Astrocyte (in vitro differentiated cells and primary cell): ENCODE measurements around the gene CDC45. TPM values are rescaled to one million over a fixed set of nuclear protein-coding genes. Genes with fewer than 3 reads are reported as not detected.

Experiments used
- DNase-seq: peaks from one replicate; pipeline ENCODE4 v3.0.0-alpha.2; 2010; ENCODE audit warnings: low read depth
- FAIRE-seq: peaks from 2 replicates; lab custom pipeline; 2011; peaks lifted over from hg19 to GRCh38; lab: Jason Lieb, UNC
- H2AFZ ChIP-seq: 2 replicates; pipeline ENCODE4 v1.6.0; 2012; ENCODE audit warnings: low read depth, low read length, inconsistent platforms
- H3K27ac ChIP-seq: 2 replicates; pipeline ENCODE4 v1.5.1; 2011; ENCODE audit warnings: low read depth, low read length, inconsistent platforms
- H3K27me3 ChIP-seq: 2 replicates; pipeline ENCODE4 v1.6.0; 2011; ENCODE audit warnings: low read length, inconsistent platforms; ENCODE audit not compliant: insufficient read depth
- H3K36me3 ChIP-seq: 2 replicates; pipeline ENCODE4 v1.5.1; 2011; ENCODE audit warnings: low read length, inconsistent platforms; ENCODE audit not compliant: insufficient read depth
- H3K4me1 ChIP-seq: 2 replicates; pipeline ENCODE4 v1.5.1; 2011; ENCODE audit warnings: low read length, inconsistent platforms; ENCODE audit not compliant: insufficient read depth
- H3K4me2 ChIP-seq: 2 replicates; pipeline ENCODE4 v1.6.0; 2012; ENCODE audit warnings: low read length, inconsistent platforms
- H3K4me3 ChIP-seq: 2 replicates; pipeline ENCODE4 v1.5.1; 2011; ENCODE audit warnings: low read depth, mild to moderate bottlenecking, low read length, inconsistent platforms; ENCODE audit not compliant: insufficient read depth
- H3K79me2 ChIP-seq: 2 replicates; pipeline ENCODE4 v1.6.0; 2012; ENCODE audit warnings: mild to moderate bottlenecking, low read length, inconsistent platforms; ENCODE audit not compliant: insufficient read depth
- H3K9ac ChIP-seq: 2 replicates; pipeline ENCODE4 v1.6.0; 2012; ENCODE audit warnings: mild to moderate bottlenecking, low read length, inconsistent platforms
- H3K9me3 ChIP-seq: 2 replicates; pipeline ENCODE4 v1.5.1; 2012; ENCODE audit warnings: low read depth, mild to moderate bottlenecking, low read length, inconsistent platforms; ENCODE audit not compliant: insufficient read depth
- H4K20me1 ChIP-seq: 2 replicates; pipeline ENCODE4 v1.6.0; 2012; ENCODE audit warnings: low read length, inconsistent platforms; ENCODE audit not compliant: insufficient read depth
- H3K27ac Mint-ChIP-seq: one replicate; pipeline ENCODE4 v1.8.0; 2021; ENCODE audit warnings: mild to moderate bottlenecking, mixed read lengths; ENCODE audit not compliant: unreplicated experiment
- H3K27me3 Mint-ChIP-seq: one replicate; pipeline ENCODE4 v1.8.0; 2021; ENCODE audit warnings: low read depth, mixed read lengths; ENCODE audit not compliant: unreplicated experiment
- H3K36me3 Mint-ChIP-seq: one replicate; pipeline ENCODE4 v1.8.0; 2021; ENCODE audit warnings: low read depth, mixed read lengths; ENCODE audit not compliant: unreplicated experiment
- H3K4me1 Mint-ChIP-seq: one replicate; pipeline ENCODE4 v1.8.0; 2021; ENCODE audit warnings: low read depth, mixed read lengths; ENCODE audit not compliant: unreplicated experiment
- H3K4me3 Mint-ChIP-seq: one replicate; pipeline ENCODE4 v1.8.0; 2021; ENCODE audit warnings: mild to moderate bottlenecking, moderate library complexity, mixed read lengths; ENCODE audit not compliant: unreplicated experiment
- H3K9me3 Mint-ChIP-seq: one replicate; pipeline ENCODE4 v1.8.0; 2021; ENCODE audit warnings: mild to moderate bottlenecking, mixed read lengths; ENCODE audit not compliant: unreplicated experiment
- CTCF ChIP-seq: IDR thresholded peaks from 2 replicates; pipeline ENCODE4 v1.5.1; 2011; ENCODE audit warnings: low read depth, mild to moderate bottlenecking, inconsistent platforms, low read length, moderate library complexity; ENCODE audit not compliant: insufficient read depth
- EZH2 ChIP-seq: IDR thresholded peaks from 2 replicates; pipeline ENCODE4 v1.6.1; 2012; ENCODE audit warnings: mild to moderate bottlenecking, low read length, inconsistent platforms; ENCODE audit not compliant: insufficient read depth
- total RNA-seq: library from RNA; stranded (reverse); gene quantifications from 2 replicates; pipeline ENCODE4 v1.2.1, GENCODE V29; 2021

The CDC45 gene
- total RNA-seq, 1 donor from 2014 or later, result 2.1 TPM

DNA sequence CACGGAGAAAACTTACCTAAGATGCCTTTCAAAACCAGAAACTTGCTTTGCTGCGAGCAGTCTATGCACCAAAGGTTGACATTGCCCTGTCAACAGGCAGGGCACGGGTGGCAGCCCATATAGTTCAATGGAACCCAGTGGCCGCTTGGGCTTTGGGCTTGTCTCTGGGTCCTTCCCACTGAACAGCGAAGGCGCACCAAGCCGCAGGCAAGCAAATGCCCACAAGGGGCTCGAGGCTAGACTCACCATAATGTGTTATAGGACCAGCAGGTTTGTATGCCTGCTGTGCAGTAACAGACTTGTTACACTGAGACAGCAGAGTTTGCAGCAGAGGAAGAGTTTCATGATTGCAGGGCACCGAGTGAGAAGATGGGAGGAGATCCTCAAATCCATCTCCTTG, 24.1 kb downstream of the CDC45 start:
- Histone ChIP-seq H4K20me1 (no peaks in the 10 kb centered on the region), H3K9me3 (no peaks in the 10 kb centered on the region), H3K4me3 (no peak overlapping the region), H3K4me1 (no peaks in the 10 kb centered on the region), H3K4me2 (no peak overlapping the region), H3K27ac (no peak overlapping the region), H3K9ac (no peak overlapping the region), H3K36me3 (no peaks in the 10 kb centered on the region), H3K79me2 (no peaks in the 10 kb centered on the region), H3K27me3 (no peaks in the 10 kb centered on the region), H2AFZ (no peak overlapping the region)
- Mint-ChIP-seq H3K27ac (no peak overlapping the region), H3K4me3 (no peak overlapping the region), H3K4me1 (no peaks in the 10 kb centered on the region), H3K27me3 (peaks cover 21% of the 10 kb centered on the region), H3K36me3 (peaks cover 2% of the 10 kb centered on the region), H3K9me3 (no peaks in the 10 kb centered on the region)
- DNase-seq (no peak), FAIRE-seq (no peak)
- TF ChIP-seq CTCF (no peak), EZH2 (no peak)

DNA sequence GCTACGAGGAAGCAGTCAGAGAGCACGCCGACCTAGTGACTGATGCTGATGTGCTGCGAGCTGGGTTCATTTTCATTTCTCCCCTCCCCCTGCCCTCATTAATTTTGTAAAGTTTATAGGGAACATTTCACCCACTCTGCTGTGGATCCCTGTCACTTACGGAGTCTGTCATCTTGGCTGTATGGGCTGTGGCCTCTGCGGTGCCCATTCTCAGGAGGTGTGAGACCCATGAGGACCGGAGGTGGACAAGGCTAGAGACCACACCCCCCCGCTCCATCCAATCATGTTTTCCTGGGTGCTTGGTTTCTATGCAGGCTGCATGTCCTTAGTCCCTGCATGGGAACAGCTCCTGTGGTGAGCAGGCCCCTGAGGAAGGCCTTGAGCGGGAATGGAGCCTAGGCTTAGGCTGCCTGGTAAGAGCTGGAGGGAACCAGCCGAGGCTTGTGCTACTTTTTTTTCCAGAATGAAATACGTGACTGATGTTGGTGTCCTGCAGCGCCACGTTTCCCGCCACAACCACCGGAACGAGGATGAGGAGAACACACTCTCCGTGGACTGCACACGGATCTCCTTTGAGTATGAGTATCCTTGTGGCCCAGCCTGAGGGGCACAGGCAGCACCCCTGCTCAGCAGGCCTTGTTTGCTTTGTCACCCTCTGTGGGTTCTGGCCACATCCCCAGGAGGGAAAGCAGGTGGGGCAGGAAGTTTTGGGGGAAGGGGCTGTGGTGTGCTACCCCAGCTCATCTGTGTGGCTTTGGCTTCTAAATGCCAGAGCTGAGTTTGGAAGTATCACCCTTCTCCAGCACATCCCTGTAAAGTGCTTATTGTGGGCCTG, 25.4 kb downstream of the CDC45 start:
- no peak overlapping the region for H3K27ac Mint-ChIP-seq
- TF ChIP-seq CTCF (no peak), EZH2 (no peak)
- peaks cover 21% of the 10 kb centered on the region for H3K27me3 Mint-ChIP-seq
- no peaks in the 10 kb centered on the region for H3K79me2 ChIP-seq
- H3K4me2 ChIP-seq, result no peak overlapping the region
- H3K4me1 ChIP-seq, result no peaks in the 10 kb centered on the region
- H3K9me3 ChIP-seq, result no peaks in the 10 kb centered on the region
- no peaks in the 10 kb centered on the region for H3K9me3 Mint-ChIP-seq
- H3K4me1 Mint-ChIP-seq, result no peaks in the 10 kb centered on the region
- no peak overlapping the region for H3K4me3 Mint-ChIP-seq
- H3K36me3 Mint-ChIP-seq, result peaks cover 2% of the 10 kb centered on the region
- FAIRE-seq, result no peak
- no peaks in the 10 kb centered on the region for H3K27me3 ChIP-seq
- no peak overlapping the region for H2AFZ ChIP-seq
- no peak for DNase-seq
- H3K9ac ChIP-seq, result no peak overlapping the region
- no peaks in the 10 kb centered on the region for H3K36me3 ChIP-seq
- H3K4me3 ChIP-seq, result no peak overlapping the region
- no peak overlapping the region for H3K27ac ChIP-seq
- H4K20me1 ChIP-seq, result no peaks in the 10 kb centered on the region

DNA sequence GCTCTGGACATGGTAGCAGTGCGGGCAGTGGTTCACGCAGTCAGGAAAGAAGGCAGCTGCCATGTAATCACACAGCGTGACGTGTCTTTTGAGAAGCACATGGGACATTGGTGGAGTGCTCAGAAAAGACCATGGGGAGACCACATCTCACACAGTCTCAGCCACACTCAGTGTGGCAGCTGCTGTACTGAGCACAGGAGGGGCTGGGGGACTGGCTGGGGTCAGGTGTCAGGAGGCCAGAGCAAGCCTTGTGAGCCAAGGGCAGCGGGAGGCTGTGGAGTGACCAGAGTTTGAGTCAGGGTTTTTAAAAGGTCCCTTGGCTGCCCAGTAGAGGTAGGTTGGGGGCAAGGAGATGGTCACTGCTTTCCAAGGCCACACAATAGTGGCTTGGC, 26.0 kb downstream of the CDC45 start:
- no peak for FAIRE-seq
- Histone ChIP-seq H2AFZ (no peak overlapping the region), H3K36me3 (no peaks in the 10 kb centered on the region), H3K4me1 (no peaks in the 10 kb centered on the region), H3K79me2 (no peaks in the 10 kb centered on the region), H3K9me3 (no peaks in the 10 kb centered on the region), H4K20me1 (no peaks in the 10 kb centered on the region), H3K4me2 (no peak overlapping the region), H3K9ac (no peak overlapping the region), H3K27ac (no peak overlapping the region), H3K27me3 (no peaks in the 10 kb centered on the region), H3K4me3 (no peak overlapping the region)
- Mint-ChIP-seq H3K4me3 (no peak overlapping the region), H3K36me3 (peaks cover 2% of the 10 kb centered on the region), H3K9me3 (no peaks in the 10 kb centered on the region), H3K4me1 (no peaks in the 10 kb centered on the region), H3K27me3 (peaks cover 18% of the 10 kb centered on the region), H3K27ac (no peak overlapping the region)
- DNase-seq, result no peak
- no peak for TF ChIP-seq EZH2
- TF ChIP-seq CTCF, result no peak
